Middle frontal gyrus (tissue), 1 donor: ENCODE data around the gene LAPTM5.

Experiments used
- DNase-seq: peaks from one replicate; pipeline ENCODE4 v3.0.0-alpha.2; 2015; ENCODE audit warnings: low spot score; ENCODE audit errors: extremely low spot score

LAPTM5 gene

DNA sequence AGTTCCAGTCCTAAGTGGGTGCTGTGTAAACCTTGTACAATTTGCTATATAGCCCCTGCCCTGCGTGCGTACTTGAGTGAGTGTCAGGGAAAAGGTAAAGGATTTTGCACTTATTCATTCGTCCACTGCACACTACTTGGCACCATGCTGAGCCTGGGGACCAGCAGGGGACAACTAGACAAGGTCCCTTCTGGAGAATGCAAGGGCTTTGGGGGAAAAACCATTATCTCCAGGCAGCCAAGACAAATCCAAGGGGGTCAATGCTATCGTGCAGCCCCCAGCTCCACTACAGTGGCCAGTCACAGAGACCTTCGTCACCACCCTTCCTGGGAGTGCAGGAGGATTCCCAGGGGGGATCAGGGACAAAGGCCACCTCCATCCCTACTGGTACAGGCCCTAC, 73.9 kb downstream of the LAPTM5 start:
- DNase-seq = no peak
